ENCODE data around the gene SVOPL.

The SVOPL gene

DNA sequence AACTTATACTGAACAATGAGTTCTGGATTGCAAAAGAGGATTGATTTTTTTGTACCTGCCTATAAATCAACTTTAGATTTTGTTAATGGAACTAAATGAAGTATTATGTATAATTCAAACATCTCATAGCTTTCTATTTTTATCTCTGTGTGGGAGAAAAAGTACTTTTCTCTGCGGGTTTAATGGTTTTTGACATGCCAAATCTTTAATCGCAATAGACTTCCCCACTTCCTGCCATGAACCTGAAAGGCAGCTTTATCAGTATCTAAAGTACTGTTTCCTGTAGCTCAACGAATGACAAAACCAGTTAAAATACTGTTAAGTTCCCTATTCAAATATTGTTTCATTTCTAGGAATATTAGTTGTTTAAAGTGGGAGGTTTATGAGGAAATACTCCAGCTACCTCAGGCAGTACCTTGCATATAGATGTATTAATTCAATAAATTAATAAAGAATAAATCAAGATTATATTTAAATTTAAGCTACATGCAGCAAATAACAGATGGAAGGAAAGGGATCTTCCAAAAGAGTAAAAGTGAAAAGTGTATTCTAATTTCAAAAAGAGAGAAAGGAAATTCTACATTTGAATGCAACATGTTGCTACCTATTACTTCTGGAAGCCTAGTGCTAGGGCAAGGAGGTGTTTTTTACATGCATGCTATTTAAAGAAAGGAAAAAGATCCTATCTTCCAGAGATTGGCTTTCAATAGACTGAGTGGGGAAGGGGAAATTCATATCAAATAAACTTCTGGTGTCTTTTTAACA lies 75.9 kb downstream of the SVOPL start:
- DNase-seq, result no peak
- in situ Hi-C loops (cut with HindIII; ENCODE audit: low pct_ligation_motif_present, low pct_unique_long_range_greater_than_20kb, low sequenced_read_pairs), result no loop called here

DNA sequence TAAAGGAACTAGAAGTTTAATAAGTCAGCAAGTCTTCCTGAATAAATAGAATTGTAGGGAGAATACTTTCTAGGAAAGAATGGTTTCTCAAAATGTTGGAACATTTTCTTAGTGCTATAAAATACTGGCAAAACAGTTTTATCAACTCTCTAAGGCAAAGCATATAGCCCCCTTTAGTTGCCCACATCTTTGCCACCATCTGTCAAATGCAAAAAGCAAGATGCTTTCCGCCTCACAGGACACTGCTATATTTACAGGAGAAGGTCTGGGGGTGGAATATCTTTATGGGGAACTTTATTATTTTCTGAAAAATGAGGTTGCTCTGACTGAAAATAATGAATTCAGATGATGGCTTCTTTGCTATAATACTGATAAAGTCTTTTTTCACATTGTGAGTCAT lies 78.3 kb downstream of the SVOPL start:
- in situ Hi-C loops (cut with HindIII; ENCODE audit: low pct_ligation_motif_present, low pct_unique_long_range_greater_than_20kb, low sequenced_read_pairs), result no loop called here
- no peak for DNase-seq

DNA sequence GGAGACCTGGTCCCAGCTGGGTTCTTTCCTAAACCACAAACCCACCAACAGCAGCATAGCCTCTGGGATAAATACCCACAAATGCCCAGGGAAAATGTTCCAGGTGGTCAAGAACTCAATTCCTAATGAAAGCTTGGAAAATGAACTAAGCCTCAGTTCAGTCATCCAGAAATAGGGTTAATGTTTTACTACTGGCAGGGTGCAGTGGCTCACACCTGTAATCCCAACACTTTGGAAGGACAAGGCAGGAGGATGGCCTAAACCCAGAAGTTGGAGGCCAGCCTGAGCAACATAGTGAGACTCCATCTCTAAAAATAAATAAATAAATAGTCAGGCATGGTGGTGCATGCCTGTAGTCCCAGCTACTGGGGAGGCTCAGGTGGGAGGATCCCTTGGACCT lies 82.2 kb downstream of the SVOPL start:
- DNase-seq, result peak; percentile 10
- in situ Hi-C loops (cut with HindIII; ENCODE audit: low pct_ligation_motif_present, low pct_unique_long_range_greater_than_20kb, low sequenced_read_pairs), result no loop called here

DNA sequence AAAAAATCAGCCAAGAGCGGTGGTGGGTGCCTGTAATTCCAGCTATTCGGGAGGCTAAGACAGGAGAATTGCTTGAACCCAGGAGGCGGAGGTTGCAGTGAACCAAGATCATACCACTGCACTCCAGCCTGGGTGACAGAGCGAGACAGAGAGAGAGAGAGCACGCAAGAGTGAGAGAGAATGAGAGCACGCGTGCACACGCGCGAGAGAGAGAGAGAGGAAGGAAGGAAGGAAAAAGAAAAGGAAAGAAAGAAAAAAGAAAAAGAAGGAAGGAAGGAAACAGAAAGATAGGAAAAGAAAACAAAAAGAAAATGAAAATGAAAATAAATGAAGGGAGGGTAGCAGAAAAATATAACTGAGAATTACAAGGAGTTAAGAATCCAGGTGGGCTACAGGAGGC lies 82.7 kb downstream of the SVOPL start:
- in situ Hi-C loops (cut with HindIII; ENCODE audit: low pct_ligation_motif_present, low pct_unique_long_range_greater_than_20kb, low sequenced_read_pairs), result no loop called here
- DNase-seq, result no peak

DNA sequence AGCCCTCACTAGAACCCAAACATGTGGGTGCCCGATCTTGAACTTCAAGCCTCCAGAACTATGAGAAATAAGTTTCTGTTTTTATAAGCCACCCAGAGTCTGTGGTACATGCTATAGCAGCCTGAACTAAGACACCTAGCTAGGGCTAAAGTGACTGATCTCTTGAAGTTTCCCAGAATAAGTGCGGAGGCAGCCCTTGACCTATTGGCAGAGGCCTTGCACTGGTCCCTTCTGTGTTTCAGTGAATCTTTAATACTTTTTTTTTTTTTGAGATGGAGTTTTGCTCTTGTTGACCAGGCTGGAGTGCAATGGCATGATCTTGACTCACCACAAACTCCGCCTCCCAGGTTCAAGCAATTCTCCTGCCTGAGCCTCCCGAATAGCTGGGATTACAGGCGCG lies 85.1 kb downstream of the SVOPL start:
- in situ Hi-C loops (cut with HindIII; ENCODE audit: low pct_ligation_motif_present, low pct_unique_long_range_greater_than_20kb, low sequenced_read_pairs), result no loop called here
- no peak for DNase-seq

DNA sequence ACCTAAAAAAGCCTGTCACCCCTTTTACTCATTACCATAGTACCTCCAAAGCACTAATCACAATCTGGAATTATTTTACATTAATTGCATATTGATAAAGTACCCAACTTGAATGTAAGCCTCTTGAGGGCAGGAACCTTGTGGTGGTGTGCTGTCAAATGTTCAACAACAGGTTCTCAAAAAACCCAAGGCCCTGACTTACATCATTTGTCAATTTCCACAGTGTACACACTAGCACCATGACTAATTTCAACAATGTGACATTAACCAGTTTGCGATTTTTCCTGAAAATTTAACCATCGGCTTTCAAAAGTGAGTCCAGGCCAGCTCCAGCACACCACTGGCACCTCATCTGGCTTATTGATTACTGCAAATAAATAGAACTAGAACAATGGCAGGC lies 87.5 kb downstream of the SVOPL start:
- in situ Hi-C loops (cut with HindIII; ENCODE audit: low pct_ligation_motif_present, low pct_unique_long_range_greater_than_20kb, low sequenced_read_pairs), result no loop called here
- DNase-seq, result no peak

DNA sequence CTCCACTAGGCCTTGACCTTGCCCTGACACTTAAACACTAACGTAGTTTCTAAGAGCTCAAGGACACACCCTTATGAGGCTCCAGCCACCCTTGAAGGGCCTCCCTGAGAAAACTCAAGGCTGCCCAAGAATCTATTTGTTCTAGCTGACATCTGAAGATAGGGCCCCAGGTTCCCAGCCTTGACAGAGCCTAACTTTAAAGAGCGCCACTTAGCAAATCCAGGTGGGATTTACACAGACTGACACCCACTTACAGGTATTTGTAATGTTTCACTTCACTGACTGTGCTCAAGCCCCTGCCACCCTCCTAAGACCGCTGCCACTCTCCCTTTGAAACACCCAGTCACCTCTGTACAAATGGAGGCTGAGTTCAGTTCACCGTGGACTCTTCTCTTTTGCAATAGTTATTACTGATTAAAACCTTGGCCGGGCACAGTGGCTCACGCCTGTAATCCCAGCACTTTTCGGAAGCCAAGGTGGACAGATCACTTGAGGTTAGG lies 90.4 kb downstream of the SVOPL start:
- in situ Hi-C loops (cut with HindIII; ENCODE audit: low pct_ligation_motif_present, low pct_unique_long_range_greater_than_20kb, low sequenced_read_pairs), result no loop called here
- DNase-seq, result no peak

DNA sequence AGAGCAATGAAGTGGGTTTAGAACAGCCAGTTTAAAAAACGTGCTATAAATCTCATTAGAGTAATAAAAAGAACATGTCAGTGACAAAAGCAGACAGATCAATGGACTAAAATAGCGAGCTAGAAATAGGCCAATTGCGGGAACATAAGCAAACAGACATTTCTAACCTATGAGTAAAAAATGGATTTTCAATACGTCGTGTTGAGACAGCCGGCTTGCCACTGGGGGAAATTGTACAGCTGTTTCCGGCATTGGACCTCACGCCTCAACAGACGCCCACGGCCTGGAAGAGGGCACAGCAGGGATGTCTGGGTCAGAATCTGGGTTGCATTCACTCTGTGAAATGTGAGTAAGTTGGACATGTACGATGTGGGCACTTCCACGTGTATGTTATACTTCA lies 92.9 kb downstream of the SVOPL start:
- in situ Hi-C loops (cut with HindIII; ENCODE audit: low pct_ligation_motif_present, low pct_unique_long_range_greater_than_20kb, low sequenced_read_pairs), result no loop called here
- no peak for DNase-seq

DNA sequence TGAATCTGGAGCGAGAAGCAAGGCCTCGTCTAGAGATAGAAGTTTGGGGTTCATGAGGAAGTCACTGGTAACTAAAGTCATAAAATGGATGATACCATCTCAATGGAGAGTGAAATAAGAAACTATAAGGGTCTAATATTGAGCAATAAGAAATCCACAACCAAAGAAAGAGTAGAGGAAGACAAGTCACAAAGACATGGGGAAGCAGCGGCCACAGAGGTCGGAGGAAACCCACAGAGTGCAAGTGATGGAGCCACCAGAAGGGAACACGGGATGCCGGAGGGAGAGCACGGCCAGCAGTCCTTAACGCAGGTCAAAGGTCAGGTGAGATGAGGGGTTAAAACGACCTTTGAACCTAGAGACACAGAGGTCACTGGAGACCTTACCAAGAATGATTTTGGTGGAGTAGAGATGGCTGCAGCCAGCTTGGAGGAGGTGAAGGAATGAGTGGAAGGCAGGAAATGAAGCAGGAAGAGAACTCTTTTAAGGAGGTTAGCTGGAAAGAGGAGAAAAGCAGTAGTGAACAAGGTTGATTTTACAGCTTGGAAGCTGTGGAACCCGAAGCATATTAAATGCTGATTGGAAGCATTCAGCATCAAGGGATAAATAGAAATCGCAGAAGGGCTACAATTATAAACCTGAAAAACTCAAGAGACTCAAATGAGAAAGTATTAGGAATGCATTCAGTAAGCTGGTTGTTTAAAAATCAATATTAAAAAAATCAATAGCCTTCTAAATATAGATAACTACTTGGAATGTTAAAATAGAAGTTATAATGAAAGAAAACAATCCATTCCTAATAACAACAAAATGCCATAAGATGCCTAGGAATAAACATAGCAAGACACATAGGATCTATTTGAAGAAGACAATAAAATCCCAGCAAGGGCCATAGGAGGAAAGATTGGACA lies 93.7 kb downstream of the SVOPL start:
- in situ Hi-C loops (cut with HindIII; ENCODE audit: low pct_ligation_motif_present, low pct_unique_long_range_greater_than_20kb, low sequenced_read_pairs), result no loop called here
- DNase-seq, result no peak

DNA sequence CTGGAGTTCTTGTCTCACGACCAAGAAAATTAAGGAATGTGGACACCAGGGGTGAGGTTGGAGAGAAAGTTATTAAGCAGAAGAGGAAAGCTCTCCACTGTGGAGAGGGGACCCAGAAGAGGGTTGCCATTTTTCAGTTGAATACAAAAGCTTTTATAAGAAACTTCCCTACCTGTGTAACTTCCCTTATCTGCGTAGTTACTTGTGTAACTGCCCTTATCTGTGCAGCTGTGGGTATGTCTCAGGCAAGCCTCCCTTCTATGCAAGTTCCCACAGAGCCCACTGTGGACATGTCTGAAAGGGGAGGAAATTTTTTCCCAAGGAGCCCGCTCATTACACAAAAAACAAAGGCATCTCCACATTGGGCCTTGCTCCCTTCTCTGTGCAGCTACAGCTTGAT lies 94.9 kb downstream of the SVOPL start:
- no peak for DNase-seq
- in situ Hi-C loops (cut with HindIII; ENCODE audit: low pct_ligation_motif_present, low pct_unique_long_range_greater_than_20kb, low sequenced_read_pairs), result no loop called here

DNA sequence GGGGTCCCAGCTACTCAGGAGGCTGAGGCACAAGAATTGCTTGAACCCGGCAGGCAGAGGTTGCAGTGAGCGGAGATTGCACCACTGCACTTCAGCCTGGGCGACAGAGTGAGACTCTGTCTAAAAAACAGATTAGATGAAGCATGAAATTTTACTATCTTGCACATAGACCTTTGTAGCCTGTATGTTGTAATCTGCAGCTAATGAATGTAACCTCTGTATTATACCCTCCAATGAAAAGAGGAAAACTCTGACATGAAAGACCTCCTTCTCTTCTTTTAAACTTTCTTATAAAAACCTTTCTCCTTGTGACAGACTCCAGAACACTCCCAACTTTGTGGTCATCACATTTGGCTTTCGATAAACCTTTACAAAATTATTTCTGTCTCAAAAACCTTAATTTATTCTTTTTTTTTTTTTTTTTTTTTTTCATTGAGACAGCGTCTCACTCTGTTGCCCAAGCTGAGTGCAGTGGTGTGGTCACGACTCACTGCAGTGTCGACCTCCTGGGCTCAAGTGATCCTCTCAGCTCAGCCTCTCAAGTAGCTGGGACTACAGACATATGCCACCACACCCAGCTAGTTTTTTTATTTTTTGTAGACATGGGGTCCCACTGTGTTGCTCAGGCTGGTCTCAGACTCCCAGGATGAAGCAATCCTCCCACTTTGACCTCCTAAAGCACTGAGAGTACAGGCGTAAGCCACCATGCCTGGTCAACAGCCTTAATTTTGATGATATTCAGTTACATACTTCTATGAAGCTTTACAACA lies 97.4 kb downstream of the SVOPL start:
- in situ Hi-C loops (cut with HindIII; ENCODE audit: low pct_ligation_motif_present, low pct_unique_long_range_greater_than_20kb, low sequenced_read_pairs), result no loop called here
- DNase-seq, result peak; percentile 15

DNA sequence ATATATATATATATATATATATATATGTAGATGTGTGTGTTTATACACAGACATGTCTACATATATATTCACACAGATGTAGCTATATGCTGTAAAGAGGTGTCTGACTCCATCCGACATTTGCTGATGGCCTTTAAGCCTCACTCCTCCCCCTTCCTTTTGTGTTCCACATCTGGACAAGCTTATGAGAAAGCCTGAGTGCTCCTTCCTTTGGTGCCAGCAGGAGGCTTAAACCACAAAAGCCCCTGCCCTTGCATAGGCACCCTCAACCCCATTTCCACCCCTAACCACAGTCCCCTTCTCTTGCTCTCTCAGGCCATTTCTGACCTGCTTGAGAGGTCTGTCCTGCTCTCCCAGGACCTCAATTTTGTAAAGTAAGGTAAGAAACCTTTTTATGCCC lies 98.7 kb downstream of the SVOPL start:
- in situ Hi-C loops (cut with HindIII; ENCODE audit: low pct_ligation_motif_present, low pct_unique_long_range_greater_than_20kb, low sequenced_read_pairs), result no loop called here

DNA sequence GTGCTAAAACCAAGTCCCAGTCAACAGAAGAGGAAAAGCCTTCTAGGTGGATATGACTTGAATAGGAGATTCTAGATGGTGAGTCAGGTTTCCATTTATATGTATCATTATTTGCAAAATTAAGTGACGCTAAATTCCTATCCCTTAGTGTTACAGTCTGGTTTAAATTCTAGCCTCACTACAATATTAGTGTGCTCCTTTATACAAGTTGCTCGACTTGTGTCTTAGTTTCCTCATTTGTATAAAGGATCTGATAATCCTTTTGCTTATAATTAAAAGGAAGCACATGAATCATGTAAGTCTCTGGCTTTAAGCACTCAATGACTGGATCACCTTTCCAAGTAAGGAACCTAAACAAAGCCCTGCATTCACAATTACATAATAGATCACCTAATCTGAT lies 105.7 kb downstream of the SVOPL start:
- in situ Hi-C loops (cut with HindIII; ENCODE audit: low pct_ligation_motif_present, low pct_unique_long_range_greater_than_20kb, low sequenced_read_pairs), result no loop called here

More for the DNA sequence above, 98.7 kb downstream of the SVOPL start:
- DNase-seq, result no peak

DNA sequence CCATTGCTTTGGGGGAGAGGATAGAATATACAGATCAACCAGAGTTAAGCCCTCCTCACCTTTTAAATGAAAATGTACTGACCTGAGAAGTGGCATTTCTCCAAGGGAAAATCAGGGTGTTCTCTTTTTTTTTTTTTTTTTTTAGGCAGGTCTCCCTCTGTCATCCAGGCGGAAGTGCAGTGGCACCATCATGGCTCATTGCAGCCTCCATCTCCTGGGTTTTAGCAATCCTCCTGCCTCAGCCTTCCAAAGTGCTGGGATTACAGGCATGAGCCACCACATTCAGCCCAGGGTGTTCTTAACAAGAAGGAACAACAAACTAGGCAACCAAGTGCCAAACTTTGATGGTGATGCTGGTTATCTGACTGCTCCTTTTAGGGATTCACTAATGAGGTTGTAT lies 111.0 kb downstream of the SVOPL start:
- no peak for DNase-seq
- in situ Hi-C loops (cut with HindIII; ENCODE audit: low pct_ligation_motif_present, low pct_unique_long_range_greater_than_20kb, low sequenced_read_pairs), result no loop called here

More for the DNA sequence above, 105.7 kb downstream of the SVOPL start:
- no peak for DNase-seq

DNA sequence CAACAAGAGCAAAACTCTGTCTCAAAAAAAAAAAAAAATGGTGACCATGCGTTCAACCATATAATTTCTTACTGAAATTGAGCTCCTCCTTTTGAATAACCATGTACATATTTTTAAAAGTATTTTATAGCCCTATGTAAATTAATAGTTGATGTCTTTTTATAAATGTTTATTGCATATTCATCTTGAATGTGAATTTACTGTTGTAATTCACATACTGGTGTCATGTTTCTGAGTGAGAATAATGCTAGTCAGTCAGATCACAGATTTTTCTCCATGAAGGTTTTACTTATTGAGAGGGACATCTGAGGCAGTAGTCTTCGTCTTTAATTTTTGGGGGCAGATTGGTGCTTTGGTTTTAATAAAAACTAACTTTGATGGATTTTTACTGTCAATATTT lies 112.2 kb downstream of the SVOPL start:
- in situ Hi-C loops (cut with HindIII; ENCODE audit: low pct_ligation_motif_present, low pct_unique_long_range_greater_than_20kb, low sequenced_read_pairs), result no loop called here

DNA sequence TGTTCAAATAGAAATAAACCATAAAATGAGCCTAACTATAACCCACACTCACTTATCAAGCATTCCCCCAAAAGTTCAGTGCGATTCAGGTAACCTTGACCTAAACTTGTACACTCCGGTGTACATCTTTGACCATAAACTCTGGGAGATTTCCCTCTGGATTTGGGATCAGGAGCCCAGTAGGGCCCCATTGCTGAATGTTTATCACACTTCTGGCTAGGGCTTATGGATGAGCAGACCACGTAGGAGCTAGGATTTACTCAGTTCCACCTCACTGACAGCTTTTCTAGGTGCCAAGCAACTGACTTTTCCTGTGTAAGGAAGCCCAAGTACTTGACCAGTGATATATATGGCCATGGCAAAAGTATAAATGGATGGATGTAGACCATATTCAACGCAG lies 113.7 kb downstream of the SVOPL start:
- in situ Hi-C loops (cut with HindIII; ENCODE audit: low pct_ligation_motif_present, low pct_unique_long_range_greater_than_20kb, low sequenced_read_pairs), result no loop called here
- DNase-seq, result no peak

More for the DNA sequence above, 112.2 kb downstream of the SVOPL start:
- DNase-seq, result no peak

DNA sequence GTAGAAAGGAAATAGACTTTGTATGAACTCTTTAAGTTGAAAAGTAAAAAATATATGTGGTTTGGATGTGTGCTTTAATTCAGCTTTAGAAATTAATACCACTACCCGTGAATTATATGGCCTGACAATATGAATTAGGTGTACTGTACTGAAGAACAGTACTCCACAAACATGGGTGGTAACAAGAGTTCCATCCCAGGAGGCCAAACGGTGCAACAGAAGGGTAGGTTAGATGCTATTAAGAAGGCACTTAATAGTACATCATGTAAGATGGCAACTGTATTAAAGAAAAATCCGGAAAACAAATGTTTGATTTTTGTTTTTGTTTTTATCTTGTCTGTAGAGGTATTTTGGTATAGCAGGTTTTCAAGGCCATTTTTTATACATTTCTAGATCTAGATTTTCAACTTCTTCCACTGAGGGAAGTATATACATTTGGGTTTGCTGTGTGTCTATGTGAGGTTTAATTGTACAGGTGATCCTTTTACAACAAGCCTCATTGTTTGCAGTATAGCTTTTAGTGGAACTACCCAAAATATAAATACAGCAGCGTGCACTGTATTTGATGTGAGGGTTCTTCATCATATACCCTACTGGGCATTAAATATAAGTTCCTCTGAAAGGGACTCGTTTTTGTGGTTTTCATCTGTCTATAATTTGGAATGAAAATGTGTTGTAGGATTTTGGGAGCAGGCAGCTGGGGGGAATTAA lies 115.7 kb downstream of the SVOPL start:
- in situ Hi-C loops (cut with HindIII; ENCODE audit: low pct_ligation_motif_present, low pct_unique_long_range_greater_than_20kb, low sequenced_read_pairs), result no loop called here
- no peak for DNase-seq

DNA sequence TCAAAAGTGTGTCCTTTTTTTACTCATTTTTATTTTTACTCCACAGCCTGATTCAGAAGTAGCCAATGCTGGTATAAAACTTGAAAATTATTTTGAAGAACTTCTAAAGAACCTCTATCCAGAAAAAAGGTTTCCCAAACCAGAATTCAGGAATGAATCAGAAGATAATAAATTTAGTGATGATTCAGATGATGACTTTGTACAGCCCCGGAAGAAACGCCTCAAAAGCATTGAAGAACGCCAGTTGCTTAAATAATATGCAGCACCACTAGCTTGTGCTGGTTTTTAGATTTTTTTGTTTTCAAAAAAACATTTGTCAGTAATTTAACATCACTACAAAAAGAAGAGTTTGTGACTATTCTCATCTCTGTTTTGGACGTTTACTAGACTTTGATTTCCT lies 116.5 kb downstream of the SVOPL start:
- in situ Hi-C loops (cut with HindIII; ENCODE audit: low pct_ligation_motif_present, low pct_unique_long_range_greater_than_20kb, low sequenced_read_pairs), result no loop called here
- no peak for DNase-seq
